HK-2 (cell line): Measurements from ENCODE around the gene RNU6-8.

ENCODE experiments used
- DNase-seq: peaks from one replicate; pipeline ENCODE4 v3.0.0-alpha.2; 2018; ENCODE audit not compliant: unreplicated experiment

The RNU6-8 gene

GRCh38 chr14:32205554-32205953, 2.5 kb upstream of the RNU6-8 start:
- DNase-seq = no peak

- peak; percentile 9 for DNase-seq
These were observed 874 bp upstream of the RNU6-8 start for GRCh38 chr14:32203928-32204357.

- DNase-seq = peak; percentile 16
These were observed 525 bp downstream of the RNU6-8 start for GRCh38 chr14:32202491-32202997.

GRCh38 chr14:32201816-32202490, 1.1 kb downstream of the RNU6-8 start, which contains the start of gene RNU6-7:
Gene RNU6-7 (plus strand): TSS chr14:32202045.
- DNase-seq = peak; percentile 58

- peak; percentile 86 for DNase-seq
These were observed 1.8 kb downstream of the RNU6-8 start for GRCh38 chr14:32201193-32201815.

GRCh38 chr14:32200368-32201192, 2.5 kb downstream of the RNU6-8 start:
- no peak for DNase-seq

GRCh38 chr14:32197919-32198318, 5.2 kb downstream of the RNU6-8 start:
- no peak for DNase-seq

- DNase-seq = no peak
These were observed 7.4 kb downstream of the RNU6-8 start for GRCh38 chr14:32195636-32196035.

- no peak for DNase-seq
These were observed 9.5 kb downstream of the RNU6-8 start for GRCh38 chr14:32193532-32193931.

- DNase-seq = no peak
These were observed 10.2 kb downstream of the RNU6-8 start for GRCh38 chr14:32192712-32193373.

- no peak for DNase-seq
These were observed 12.4 kb downstream of the RNU6-8 start for GRCh38 chr14:32190673-32191072.

- DNase-seq = no peak
These were observed 13.3 kb downstream of the RNU6-8 start for GRCh38 chr14:32189811-32190210.

- no peak for DNase-seq
These were observed 16.8 kb downstream of the RNU6-8 start for GRCh38 chr14:32186248-32186647.

GRCh38 chr14:32185097-32185496, 18.0 kb downstream of the RNU6-8 start:
- DNase-seq = no peak

- no peak for DNase-seq
These were observed 19.7 kb downstream of the RNU6-8 start for GRCh38 chr14:32183151-32184058.

- DNase-seq = no peak
These were observed 31.6 kb downstream of the RNU6-8 start for GRCh38 chr14:32171469-32171868.

- DNase-seq = no peak
These were observed 33.9 kb downstream of the RNU6-8 start for GRCh38 chr14:32169191-32169590.

GRCh38 chr14:32167907-32168306, 35.2 kb downstream of the RNU6-8 start:
- no peak for DNase-seq

- no peak for DNase-seq
These were observed 36.1 kb downstream of the RNU6-8 start for GRCh38 chr14:32166924-32167323.

GRCh38 chr14:32166029-32166428, 37.0 kb downstream of the RNU6-8 start:
- no peak for DNase-seq
